Activated naive CD8-positive, alpha-beta T cell treated with anti-CD3 and anti-CD28 coated beads, Interleukin-2, amount 10 ng/mL, durations not matched to agents 7 days and 5 days (primary cell): ENCODE results near the gene DNAJB1. TPM values are rescaled to one million over a fixed set of nuclear protein-coding genes. Genes with fewer than 3 reads are reported as not detected.

Experiments
- ATAC-seq: fragments of 150-1000 bp; cut with Tn5 transposase; one replicate; pipeline ENCODE4 v1.10.0; 2021; ENCODE audit warnings: low read depth, moderate library complexity
- POLR2A ChIA-PET: fragments of 350-600 bp; sonication (Branson Sonifier 250); formaldehyde crosslinking; loops from one replicate; lab custom pipeline; 2021; ENCODE audit warnings: antibody characterized with exemption; lab: Charles Lee
- DNase-seq: peaks from one replicate; pipeline ENCODE4 v3.0.0; 2021
- H3K27ac Mint-ChIP-seq: one replicate; pipeline ENCODE4 v1.8.0; 2022; ENCODE audit warnings: mild to moderate bottlenecking, mixed read lengths
- H3K27me3 Mint-ChIP-seq: one replicate; pipeline ENCODE4 v1.8.0; 2022; ENCODE audit warnings: mild to moderate bottlenecking, moderate library complexity, mixed read lengths
- H3K36me3 Mint-ChIP-seq: one replicate; pipeline ENCODE4 v1.8.0; 2021; ENCODE audit warnings: mild to moderate bottlenecking, mixed read lengths
- H3K4me1 Mint-ChIP-seq: one replicate; pipeline ENCODE4 v1.8.0; 2021; ENCODE audit warnings: mixed read lengths
- H3K4me3 Mint-ChIP-seq: one replicate; pipeline ENCODE4 v1.8.0; 2022; ENCODE audit warnings: mild to moderate bottlenecking, moderate library complexity, mixed read lengths
- H3K9me3 Mint-ChIP-seq: one replicate; pipeline ENCODE4 v1.8.0; 2021; ENCODE audit warnings: mixed read lengths
- total RNA-seq, 2 experiments: library from RNA; stranded (reverse); gene quantifications; one replicate each; pipeline ENCODE4 v1.2.3, GENCODE V29; 2021

The DNAJB1 gene
- total RNA-seq, 2 experiments from 2014 or later, result 103 to 110 TPM

DNA sequence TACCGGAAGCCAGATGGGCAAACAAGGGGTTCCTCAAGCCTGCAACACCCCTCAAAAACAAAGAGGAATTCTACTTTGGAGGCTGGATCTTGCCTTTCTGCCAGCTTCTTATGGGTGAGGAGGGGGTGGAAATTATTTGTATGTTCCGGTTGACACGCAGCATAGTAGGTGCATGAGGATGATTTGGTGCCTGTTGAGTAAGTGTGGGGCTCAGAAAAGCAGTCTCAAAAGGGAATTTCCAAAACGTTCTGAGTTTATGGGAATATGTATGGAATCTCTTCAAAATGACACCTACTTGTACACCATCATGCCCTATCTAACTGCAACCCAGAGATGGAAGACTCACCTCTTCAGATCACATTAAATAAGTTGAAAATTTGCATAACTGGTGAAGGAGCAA is 8.2 kb upstream of the DNAJB1 start:
- H3K9me3 Mint-ChIP-seq, result no peaks in the 10 kb centered on the region
- ATAC-seq, result no peak
- peaks cover 38% of the 10 kb centered on the region for H3K4me1 Mint-ChIP-seq
- H3K4me3 Mint-ChIP-seq, result no peak overlapping the region
- POLR2A ChIA-PET, result interaction anchor here (1.6 kb wide), 2 partner anchors 9 to 20 kb away, joined by 8 to 11 read pairs; partner anchors contain the start of gene DNAJB1
- H3K36me3 Mint-ChIP-seq, result peaks cover 1% of the 10 kb centered on the region
- DNase-seq, result no peak
- no peak overlapping the region for H3K27ac Mint-ChIP-seq
- H3K27me3 Mint-ChIP-seq, result no peaks in the 10 kb centered on the region

DNA sequence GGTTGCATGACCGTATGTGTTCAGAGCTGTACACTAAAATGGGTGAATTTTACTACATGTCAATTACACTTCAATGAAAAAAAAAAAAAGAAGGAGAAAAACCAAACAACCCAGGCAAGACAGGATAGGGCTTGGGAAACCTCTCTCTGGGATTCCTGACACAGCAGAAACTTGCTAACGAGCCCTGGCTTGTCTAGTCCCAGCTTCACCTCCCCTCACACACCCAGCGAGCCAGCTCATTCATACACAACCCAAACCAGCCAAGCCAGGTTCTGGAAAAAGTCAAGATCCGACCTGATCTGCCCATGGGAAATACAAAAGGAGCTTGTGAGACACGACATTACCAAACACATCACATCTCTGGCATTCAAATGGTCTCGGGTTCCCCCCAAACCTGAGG is 7.5 kb upstream of the DNAJB1 start:
- peaks cover 37% of the 10 kb centered on the region for H3K4me1 Mint-ChIP-seq
- no peaks in the 10 kb centered on the region for H3K9me3 Mint-ChIP-seq
- no peak overlapping the region for H3K4me3 Mint-ChIP-seq
- ATAC-seq (no peak), DNase-seq (no peak)
- POLR2A ChIA-PET, result interaction anchor here (0.6 to 1.6 kb wide), 8 partner anchors 8 to 678 kb away, joined by 3 to 11 read pairs (median 3); partner anchors contain the start of gene DNAJB1
- peak overlapping the region; percentile 48 for H3K27ac Mint-ChIP-seq
- H3K27me3 Mint-ChIP-seq, result no peaks in the 10 kb centered on the region
- H3K36me3 Mint-ChIP-seq, result peaks cover 1% of the 10 kb centered on the region

DNA sequence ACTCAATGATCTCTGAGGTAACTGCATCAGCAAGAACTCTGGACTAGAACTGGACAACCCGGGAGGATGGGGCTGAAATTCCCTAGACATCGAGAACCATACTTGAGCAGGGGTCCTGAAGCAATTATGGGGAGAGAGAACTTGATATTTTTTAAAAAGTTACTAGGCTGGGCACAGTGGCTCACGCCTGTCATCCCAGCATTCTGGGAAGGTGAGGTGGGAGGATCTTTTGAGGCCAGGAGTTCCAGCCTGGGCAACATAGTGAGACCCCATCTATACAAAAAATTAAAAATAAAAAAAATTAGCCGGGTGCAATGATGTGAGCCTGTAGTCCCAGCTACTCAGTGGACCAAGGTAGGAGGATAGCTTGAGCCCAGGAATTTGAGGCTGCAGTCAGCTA is 2.3 kb upstream of the DNAJB1 start:
- Mint-ChIP-seq H3K27me3 (no peaks in the 10 kb centered on the region), H3K9me3 (no peaks in the 10 kb centered on the region), H3K27ac (peak overlapping the region; percentile 92), H3K4me3 (no peak overlapping the region), H3K4me1 (peaks cover 57% of the 10 kb centered on the region), H3K36me3 (peaks cover 16% of the 10 kb centered on the region)
- DNase-seq (no peak), ATAC-seq (no peak)
- POLR2A ChIA-PET, result interaction anchor here (1.7 to 8.1 kb wide), 3 partner anchors 14 to 139 kb away, joined by 5 to 298 read pairs (median 9); partner anchors contain the start of gene ADGRE5

DNA sequence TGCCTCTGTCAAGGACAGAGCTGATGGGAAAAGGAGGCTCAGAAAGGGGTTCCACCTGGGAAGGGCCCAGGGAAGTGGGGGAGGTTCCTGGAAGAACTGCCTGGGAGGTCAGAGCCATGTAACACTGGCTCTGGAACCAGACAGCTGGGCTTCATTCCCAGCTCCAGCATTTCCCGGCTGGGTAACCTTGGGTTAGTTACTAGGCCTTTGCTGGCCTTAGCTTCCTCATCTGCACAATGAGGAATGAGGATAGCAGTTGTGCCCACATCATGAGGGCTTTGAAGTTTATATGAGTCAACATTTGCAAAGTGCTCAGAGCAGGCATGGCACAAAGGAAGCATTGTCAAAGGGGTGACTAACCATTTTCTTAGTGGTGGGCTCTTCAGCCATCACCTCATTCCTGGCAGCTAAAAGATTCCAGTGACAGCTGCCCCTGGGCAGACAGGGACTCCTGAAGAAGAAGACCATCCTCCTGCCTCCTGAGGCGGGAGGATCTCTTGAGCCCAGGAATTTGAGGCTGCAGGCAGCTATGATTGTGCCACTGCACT is 1.7 kb upstream of the DNAJB1 start:
- DNase-seq (no peak), ATAC-seq (no peak)
- peaks cover 60% of the 10 kb centered on the region for H3K4me1 Mint-ChIP-seq
- POLR2A ChIA-PET, result interaction anchor here (1.9 to 8.1 kb wide), 3 partner anchors 12 to 35 kb away, joined by 7 to 298 read pairs (median 12); no protein-coding TSS in a partner anchor
- H3K27me3 Mint-ChIP-seq, result no peaks in the 10 kb centered on the region
- peak overlapping the region; percentile 92 for H3K27ac Mint-ChIP-seq
- H3K36me3 Mint-ChIP-seq, result peaks cover 22% of the 10 kb centered on the region
- no peaks in the 10 kb centered on the region for H3K9me3 Mint-ChIP-seq
- H3K4me3 Mint-ChIP-seq, result peak overlapping the region; percentile 92

DNA sequence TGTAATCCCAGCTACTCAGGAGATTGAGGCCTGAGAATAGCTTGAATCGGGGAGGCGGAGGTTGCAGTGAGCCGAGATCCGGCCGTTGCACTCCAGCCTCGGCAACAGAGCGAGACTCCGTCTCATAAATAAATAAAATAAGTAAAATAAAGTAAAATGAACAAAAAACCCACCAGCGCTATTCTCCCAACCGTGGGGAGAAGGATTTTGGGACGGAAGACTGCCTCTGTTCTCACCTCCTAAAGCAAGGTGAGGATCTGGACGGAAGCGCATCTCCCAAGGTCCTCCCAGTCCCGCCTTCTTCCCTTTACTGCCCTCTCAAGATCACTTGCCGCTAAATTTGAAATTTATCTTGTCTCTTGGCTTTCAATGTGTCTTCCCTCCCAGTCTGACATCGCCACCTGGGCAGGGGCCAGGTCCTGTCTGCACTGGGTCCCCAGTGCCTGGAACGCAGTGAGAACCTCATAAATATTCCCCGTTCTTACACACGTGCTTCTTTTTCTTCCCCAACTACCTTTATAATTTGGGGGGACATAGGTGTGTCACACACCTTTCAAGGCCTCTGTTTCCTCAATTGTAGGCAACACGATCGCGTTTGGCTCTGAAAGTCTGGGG is 1.2 kb upstream of the DNAJB1 start:
- POLR2A ChIA-PET, result interaction anchor here (1.7 to 8.1 kb wide), 7 partner anchors 9 to 137 kb away, joined by 4 to 298 read pairs (median 12); partner anchors contain the start of genes ADGRE5 and TECR
- Mint-ChIP-seq H3K4me1 (peaks cover 66% of the 10 kb centered on the region), H3K27ac (peak overlapping the region; percentile 92), H3K36me3 (peaks cover 28% of the 10 kb centered on the region), H3K9me3 (no peaks in the 10 kb centered on the region), H3K4me3 (peak overlapping the region; percentile 92), H3K27me3 (no peaks in the 10 kb centered on the region)
- ATAC-seq (no peak), DNase-seq (no peak)

DNA sequence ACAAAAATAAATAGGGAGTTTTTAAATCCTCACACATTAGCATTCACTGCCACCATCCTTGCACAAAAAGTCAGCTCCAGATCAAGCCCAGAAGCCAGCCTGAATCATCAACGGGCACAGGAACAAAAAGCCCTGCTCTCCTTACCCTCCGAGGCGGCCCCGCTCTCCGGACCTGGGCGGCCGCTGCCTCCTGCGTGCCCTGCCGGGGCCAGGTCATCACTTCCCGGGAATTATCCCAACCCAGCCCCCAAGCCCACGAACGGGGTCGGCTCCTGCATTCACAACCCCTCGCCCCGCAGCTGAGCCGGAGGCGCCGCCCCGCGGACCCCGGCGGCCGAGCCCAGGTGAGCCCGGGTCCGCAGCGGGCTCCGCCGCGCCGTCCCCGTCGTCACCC is 754 bp downstream of the DNAJB1 start:
- no peak for DNase-seq
- Mint-ChIP-seq H3K4me3 (peak overlapping the region; percentile 92), H3K27me3 (no peaks in the 10 kb centered on the region), H3K9me3 (no peaks in the 10 kb centered on the region), H3K27ac (peak overlapping the region; percentile 97), H3K4me1 (peaks cover 55% of the 10 kb centered on the region), H3K36me3 (peaks cover 28% of the 10 kb centered on the region)
- POLR2A ChIA-PET, result interaction anchor here (0.8 to 8.1 kb wide), 17 partner anchors 9 to 815 kb away, joined by 3 to 298 read pairs (median 6); partner anchors contain the start of genes ADGRE5, ASF1B, BRD4 and TECR
- no peak for ATAC-seq

DNA sequence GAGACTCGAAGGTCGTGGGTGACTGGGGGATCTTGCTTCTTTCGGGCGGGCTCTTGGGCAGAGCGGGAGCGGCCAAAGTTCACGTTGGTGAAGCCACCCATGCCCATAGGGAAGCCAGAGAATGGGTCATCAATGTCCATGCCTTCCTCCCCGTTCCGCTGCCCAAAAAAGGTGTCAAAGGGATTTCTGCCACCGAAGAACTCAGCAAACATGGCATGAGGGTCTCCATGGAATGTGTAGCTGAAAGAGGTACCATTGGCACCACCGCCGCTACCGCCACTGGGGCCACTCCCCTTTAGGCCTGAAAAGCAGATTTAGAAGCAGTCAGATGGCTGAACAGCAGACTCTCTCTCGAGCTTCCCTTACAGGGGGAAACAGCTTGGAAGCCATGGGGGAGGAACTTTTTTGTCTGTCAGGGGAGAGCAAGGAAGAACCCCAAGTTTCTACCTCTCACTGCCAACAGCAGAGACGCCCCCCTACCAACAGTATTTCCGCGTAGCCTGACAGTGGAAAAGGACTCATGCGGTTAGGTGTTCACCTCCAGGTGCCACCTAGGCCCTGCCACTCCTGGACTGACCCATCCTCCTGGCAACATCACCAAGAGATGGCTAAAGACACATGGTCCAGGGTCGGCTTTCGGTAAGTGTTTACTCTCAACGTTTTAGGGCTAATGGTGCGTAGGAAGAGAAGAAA is 1.3 kb downstream of the DNAJB1 start:
- no peaks in the 10 kb centered on the region for H3K27me3 Mint-ChIP-seq
- peaks cover 28% of the 10 kb centered on the region for H3K36me3 Mint-ChIP-seq
- H3K4me3 Mint-ChIP-seq, result peak overlapping the region; percentile 92
- peaks cover 50% of the 10 kb centered on the region for H3K4me1 Mint-ChIP-seq
- no peak for DNase-seq
- ATAC-seq, result no peak
- H3K27ac Mint-ChIP-seq, result peak overlapping the region; percentile 81
- POLR2A ChIA-PET, result interaction anchor here (0.8 to 8.1 kb wide), 12 partner anchors 9 to 435 kb away, joined by 3 to 298 read pairs (median 6); partner anchors contain the start of genes ADGRE5, ASF1B, NDUFB7 and TECR
- no peaks in the 10 kb centered on the region for H3K9me3 Mint-ChIP-seq

DNA sequence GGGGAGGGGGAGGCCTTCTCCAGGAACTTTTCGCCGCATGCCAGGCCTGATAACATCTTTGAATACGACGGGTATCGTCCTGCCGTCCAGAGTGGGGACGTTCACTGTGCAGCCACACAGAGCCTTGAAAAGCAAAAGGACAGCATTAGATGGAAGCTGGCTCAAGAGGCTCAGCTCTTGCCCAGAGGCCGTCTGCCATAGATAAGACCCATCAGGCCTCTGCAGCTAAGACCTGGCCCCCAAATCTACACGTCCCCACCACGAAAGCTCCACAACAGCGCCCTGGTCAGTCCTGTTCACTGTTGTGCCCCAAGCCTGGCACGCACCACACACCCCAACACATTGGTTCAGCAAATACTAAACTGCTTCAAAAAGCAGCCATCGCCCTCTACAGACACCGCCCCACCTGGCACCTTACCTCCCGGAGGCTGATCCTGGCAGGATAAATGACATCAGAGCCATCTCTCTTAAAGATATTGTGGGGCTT is 2.1 kb downstream of the DNAJB1 start:
- H3K27ac Mint-ChIP-seq, result peak overlapping the region; percentile 81
- H3K36me3 Mint-ChIP-seq, result peaks cover 28% of the 10 kb centered on the region
- no peak for ATAC-seq
- no peaks in the 10 kb centered on the region for H3K9me3 Mint-ChIP-seq
- H3K27me3 Mint-ChIP-seq, result no peaks in the 10 kb centered on the region
- H3K4me1 Mint-ChIP-seq, result peaks cover 47% of the 10 kb centered on the region
- peak overlapping the region; percentile 92 for H3K4me3 Mint-ChIP-seq
- no peak for DNase-seq
- POLR2A ChIA-PET, result interaction anchor here (1.2 to 8.1 kb wide), 4 partner anchors 9 to 134 kb away, joined by 3 to 298 read pairs (median 17); partner anchors contain the start of genes ADGRE5 and NDUFB7

DNA sequence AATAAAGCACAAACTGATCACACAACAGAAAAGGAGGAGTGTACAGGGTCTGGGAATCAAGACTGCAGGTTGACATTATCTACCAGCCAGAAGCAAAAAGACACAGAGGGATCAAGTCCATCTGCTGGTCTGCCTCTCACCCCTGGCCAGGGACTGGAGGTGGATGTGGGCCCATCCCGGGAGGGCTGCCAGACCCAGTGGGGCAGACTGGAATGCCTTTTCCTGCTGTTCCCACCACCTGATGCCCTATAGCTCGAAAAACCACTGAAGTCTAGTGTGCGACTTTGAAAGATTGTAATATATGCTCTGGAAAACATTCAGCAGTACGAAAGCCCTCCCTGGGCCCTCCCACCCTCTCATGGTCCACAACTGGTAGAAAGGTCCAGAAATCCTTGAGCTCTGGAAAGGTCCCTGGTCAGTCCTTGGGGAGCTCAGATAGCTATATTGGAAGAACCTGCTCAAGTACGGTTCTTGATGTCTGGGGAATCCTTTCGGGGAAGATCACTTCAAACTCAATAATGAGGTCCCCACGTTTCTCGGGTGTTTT is 2.6 kb downstream of the DNAJB1 start:
- POLR2A ChIA-PET, result interaction anchor here (8.1 kb wide), 1 partner anchor 9 kb away, joined by 298 read pairs; no protein-coding TSS in a partner anchor
- peaks cover 28% of the 10 kb centered on the region for H3K36me3 Mint-ChIP-seq
- no peaks in the 10 kb centered on the region for H3K9me3 Mint-ChIP-seq
- H3K27ac Mint-ChIP-seq, result peak overlapping the region; percentile 81
- no peak for DNase-seq
- peaks cover 50% of the 10 kb centered on the region for H3K4me1 Mint-ChIP-seq
- H3K4me3 Mint-ChIP-seq, result peak overlapping the region; percentile 92
- ATAC-seq, result no peak
- no peaks in the 10 kb centered on the region for H3K27me3 Mint-ChIP-seq

DNA sequence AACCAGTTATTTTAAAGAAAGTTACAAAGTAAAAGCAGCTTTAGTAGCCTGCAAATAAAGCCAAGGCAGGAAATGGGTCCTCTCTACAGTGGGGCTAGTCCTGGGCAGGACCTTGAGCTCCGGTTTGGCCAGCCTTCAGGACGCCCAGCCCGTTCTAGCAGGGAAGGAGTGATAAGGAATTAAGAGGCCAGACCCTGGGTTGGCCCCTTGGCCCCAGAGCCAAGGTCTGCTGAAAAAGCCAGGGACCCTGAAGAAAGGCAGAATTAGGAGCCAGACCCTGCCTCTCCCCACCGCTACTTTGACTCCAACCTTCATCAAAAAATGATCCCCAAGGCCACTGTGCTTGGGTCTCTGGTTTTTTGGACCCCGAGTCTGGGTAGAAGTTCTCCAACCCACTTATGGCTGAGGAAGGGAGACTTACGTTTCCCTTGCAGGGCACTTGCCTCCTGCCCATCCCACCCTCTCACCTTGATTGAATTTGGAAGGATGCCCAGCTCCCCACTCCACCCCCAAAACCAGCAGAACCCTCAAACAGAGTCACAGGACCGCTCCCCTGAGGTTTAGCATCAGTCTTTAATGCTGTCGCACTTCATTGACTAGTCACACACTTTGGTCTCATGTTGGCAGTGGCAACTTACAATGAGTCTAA is 3.9 kb downstream of the DNAJB1 start:
- H3K4me3 Mint-ChIP-seq, result peak overlapping the region; percentile 92
- H3K4me1 Mint-ChIP-seq, result peaks cover 45% of the 10 kb centered on the region
- no peaks in the 10 kb centered on the region for H3K9me3 Mint-ChIP-seq
- ATAC-seq (no peak), DNase-seq (no peak)
- peak overlapping the region; percentile 52 for H3K27ac Mint-ChIP-seq
- POLR2A ChIA-PET, result interaction anchor here (0.5 to 1.1 kb wide), 2 partner anchors 9 to 16 kb away, joined by 3 read pairs; no protein-coding TSS in a partner anchor
- H3K27me3 Mint-ChIP-seq, result no peaks in the 10 kb centered on the region
- H3K36me3 Mint-ChIP-seq, result peaks cover 28% of the 10 kb centered on the region

DNA sequence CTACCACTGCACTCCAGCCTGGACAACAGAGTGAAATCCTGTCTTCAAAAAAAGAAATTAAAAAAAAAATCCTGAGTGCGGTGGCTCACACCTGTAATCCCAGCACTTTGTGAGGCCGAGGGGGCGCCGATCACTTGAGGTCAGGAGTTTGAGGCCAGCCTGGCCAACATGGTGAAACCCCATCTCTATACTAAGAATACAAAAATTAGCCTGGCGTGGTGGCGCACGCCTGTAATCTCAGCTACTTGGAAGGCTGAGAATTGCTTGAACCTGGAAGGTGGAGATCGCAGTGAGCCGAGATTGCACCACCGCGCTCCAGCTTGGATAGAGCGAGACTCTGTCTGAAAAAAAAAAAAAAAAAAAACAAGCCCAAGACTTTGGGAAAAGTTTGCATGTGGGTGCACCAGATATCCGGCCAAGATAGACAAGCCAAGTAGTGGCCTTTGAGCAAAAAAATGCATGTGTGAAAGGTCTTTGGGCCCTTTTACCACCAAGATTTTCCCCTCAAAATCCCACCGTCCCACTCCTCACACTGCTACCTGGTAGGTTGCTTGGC is 5.7 kb downstream of the DNAJB1 start:
- POLR2A ChIA-PET, result interaction anchor here (1.1 kb wide), 1 partner anchor 10 kb away, joined by 9 read pairs; no protein-coding TSS in a partner anchor
- DNase-seq (no peak), ATAC-seq (no peak)
- no peak overlapping the region for H3K4me3 Mint-ChIP-seq
- H3K27ac Mint-ChIP-seq, result no peak overlapping the region
- no peaks in the 10 kb centered on the region for H3K9me3 Mint-ChIP-seq
- peaks cover 28% of the 10 kb centered on the region for H3K36me3 Mint-ChIP-seq
- peaks cover 50% of the 10 kb centered on the region for H3K4me1 Mint-ChIP-seq
- H3K27me3 Mint-ChIP-seq, result no peaks in the 10 kb centered on the region

DNA sequence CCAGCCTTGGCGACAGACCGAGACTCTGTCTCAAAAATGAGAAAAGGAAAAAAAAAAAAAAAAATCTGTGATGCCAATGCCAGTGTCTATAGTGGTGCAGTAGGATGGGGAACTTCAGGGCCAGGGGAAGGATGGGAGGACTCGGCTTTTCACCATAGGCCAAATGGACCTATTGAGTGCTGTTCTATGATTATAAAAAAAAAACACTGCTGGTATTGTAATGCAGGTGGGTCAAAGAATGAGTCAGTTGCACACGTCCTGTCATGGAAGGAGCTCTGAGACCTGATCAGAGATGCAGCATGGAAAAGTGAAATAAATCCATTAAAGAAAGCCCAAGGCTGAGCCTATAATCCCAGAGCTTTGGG is 7.0 kb downstream of the DNAJB1 start:
- Mint-ChIP-seq H3K4me1 (peaks cover 56% of the 10 kb centered on the region), H3K36me3 (peaks cover 18% of the 10 kb centered on the region), H3K9me3 (no peaks in the 10 kb centered on the region), H3K27ac (peak overlapping the region; percentile 35), H3K4me3 (no peak overlapping the region), H3K27me3 (no peaks in the 10 kb centered on the region)
- DNase-seq (no peak), ATAC-seq (no peak)
- POLR2A ChIA-PET, result interaction anchor here (0.6 to 1.1 kb wide), 2 partner anchors 11 to 171 kb away, joined by 3 to 9 read pairs; no protein-coding TSS in a partner anchor
